NCI-H226 (cell line): ENCODE data around the gene MSLN.
"Not testable (repeated sequence)": the region's sequence is repeated elsewhere in the genome, so short reads cannot be mapped to it uniquely, and the experiment has no call there.

Source experiments
- DNase-seq: peaks from one replicate; pipeline ENCODE4 v3.0.0-alpha.2; 2015

MSLN gene

DNA sequence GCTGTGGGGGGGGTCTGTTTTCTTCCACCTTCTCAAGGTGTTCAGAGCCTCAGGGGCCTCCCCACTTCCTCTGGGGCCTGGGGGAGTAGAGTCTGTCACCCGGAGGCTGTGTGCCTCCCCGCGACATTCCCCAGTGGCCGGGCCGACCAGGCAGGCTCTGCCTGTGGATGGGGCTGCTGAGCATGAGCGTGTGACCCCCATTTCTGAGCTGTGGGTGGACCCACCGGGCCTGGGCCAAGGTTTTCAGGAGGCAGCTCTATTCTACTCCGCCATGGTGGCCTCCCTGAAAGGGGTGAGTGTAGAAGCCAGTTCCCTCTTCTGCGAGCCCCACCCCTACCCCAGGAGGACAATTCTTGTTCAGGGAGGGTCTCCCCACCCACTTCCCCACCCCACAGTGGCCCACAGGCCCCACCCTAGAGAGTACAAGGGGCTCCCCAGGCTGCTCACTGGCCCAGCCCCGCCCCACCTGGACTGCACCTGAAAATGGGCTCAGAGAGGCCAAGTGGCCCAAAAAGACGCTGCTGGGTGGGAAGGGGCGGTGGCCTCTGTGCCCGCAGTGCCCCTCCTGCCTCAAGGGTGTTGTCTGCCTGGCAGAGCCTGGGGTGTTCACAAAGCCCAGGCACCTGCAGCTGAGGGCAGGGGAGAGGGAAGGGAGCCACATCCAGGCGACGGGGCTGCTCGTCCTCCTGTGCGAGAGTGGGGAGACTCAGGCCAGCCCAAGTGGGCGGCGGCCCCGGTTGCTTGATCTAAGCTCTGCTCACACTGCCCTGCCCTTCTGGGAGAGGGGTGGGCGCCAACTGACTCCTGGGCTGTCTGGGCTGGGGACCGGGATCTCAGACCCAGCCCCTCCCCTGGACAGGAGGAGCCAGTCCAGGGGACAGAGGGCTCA is 1.3 kb downstream of the MSLN start:
- DNase-seq: no peak

GRCh38 chr16:762595-763268 is 2.2 kb downstream of the MSLN start:
- DNase-seq: no peak

GRCh38 chr16:763369-764183 is 3.0 kb downstream of the MSLN start:
- DNase-seq: no peak

- DNase-seq: no peak
Measured at GRCh38 chr16:764184-764750, 3.7 kb downstream of the MSLN start.

GRCh38 chr16:764848-765487 is 4.4 kb downstream of the MSLN start:
- no peak for DNase-seq

- no peak for DNase-seq
Measured at GRCh38 chr16:765488-765865, 4.9 kb downstream of the MSLN start.

DNA sequence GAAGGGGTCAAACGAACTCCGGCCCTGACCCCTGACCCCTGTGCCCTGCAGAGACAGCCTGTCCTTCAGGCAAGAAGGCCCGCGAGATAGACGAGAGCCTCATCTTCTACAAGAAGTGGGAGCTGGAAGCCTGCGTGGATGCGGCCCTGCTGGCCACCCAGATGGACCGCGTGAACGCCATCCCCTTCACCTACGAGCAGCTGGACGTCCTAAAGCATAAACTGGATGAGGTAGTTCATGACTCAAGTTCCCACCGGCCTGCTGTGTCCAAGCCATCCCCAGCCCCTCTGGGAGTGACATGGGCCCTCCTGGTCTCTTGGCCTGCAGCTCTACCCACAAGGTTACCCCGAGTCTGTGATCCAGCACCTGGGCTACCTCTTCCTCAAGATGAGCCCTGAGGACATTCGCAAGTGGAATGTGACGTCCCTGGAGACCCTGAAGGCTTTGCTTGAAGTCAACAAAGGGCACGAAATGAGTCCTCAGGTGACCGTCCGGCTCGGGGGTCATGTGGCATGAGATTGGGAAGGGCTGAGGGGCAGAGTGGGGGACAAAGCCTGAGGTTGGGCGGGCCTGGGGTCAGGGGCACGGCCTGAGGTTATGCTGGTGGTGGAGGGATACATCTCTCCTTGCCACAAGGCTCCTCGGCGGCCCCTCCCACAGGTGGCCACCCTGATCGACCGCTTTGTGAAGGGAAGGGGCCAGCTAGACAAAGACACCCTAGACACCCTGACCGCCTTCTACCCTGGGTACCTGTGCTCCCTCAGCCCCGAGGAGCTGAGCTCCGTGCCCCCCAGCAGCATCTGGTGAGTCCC is 5.7 kb downstream of the MSLN start:
- no peak for DNase-seq

DNA sequence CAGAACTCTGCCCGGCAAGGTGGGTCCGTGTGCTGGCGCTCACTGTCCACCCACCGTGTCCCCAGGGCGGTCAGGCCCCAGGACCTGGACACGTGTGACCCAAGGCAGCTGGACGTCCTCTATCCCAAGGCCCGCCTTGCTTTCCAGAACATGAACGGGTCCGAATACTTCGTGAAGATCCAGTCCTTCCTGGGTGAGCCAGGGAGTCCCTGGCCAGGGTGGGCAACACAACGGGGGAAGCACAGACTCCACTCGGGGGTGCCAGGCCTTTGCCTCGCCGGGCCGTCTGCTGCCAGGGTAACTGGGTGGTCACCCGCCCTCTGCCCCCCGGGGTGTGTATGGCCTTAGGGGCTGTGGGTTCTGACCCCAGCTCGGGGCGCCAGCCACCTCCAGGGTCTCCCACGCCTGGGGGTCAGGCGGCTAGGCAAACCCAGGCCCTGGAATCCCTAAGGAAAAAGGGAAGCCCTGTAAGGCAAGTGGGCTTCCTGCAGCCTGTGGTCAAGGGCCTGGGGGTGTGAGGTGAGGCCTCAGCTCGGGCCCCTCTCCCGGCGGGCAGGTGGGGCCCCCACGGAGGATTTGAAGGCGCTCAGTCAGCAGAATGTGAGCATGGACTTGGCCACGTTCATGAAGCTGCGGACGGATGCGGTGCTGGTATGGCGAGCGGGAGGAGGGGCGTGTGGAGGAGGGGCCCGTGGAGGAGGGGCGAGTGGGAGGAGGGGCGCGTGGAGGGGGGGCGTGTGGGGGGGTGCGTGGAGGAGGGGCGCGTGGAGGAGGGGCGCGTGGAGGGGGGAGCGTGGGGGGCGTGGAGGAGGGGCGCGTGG is 6.5 kb downstream of the MSLN start:
- no peak for DNase-seq

DNA sequence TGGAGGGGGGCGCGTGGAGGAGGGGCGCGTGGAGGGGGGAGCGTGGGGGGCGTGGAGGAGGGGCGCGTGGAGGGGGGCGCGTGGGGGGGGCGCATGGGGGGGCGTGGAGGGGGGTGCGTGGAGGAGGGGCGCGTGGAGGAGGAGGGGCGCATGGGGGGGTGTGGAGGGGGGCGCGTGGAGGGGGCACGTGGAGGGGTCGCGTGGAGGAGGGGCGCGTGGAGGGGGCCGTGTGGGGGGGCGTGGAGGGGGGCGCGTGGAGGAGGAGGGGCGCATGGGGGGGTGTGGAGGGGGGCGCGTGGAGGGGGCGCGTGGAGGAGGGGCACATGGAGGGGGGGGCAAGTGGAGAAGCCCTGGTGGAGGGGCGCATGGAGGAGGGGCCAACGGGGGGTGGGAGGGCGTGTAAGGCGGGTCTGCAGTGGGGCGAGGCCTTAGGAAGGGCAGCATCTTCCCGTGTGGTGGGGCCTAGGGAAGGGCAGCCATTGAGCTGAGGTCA is 7.3 kb downstream of the MSLN start:
- no peak for DNase-seq

GRCh38 chr16:768428-768827 is 7.9 kb downstream of the MSLN start:
- DNase-seq: no peak

DNA sequence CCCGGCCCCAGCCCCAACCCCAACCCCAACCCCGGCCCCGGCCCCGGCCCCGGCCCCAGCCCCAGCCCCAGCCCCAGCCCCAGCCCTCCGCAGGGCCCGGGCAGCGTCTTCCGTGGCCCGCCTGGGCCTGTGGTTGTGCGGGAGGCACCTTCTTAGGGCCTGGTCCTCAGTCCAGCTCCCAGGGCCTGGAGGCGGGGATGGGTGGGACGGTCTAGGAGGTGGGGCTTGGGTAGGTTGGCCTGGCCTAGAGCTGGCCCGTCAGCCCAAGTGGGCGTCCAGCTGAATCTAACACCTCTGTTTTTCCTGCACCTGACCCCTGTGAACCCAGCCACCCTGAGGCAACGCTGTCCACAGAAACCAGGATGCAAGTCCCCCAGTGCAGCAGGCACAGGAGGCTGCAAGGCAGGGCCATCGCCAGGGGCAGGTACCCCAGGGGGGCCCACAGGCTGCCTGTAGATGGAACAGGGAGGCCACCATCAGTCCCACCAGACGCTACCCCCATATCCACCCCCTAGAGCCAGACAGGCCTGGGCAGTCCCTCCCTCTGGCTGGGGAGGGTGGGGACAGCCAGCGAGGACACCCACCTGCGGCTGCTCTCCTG is 8.8 kb downstream of the MSLN start:
- no peak for DNase-seq

- no peak for DNase-seq
Measured at GRCh38 chr16:769934-770333, 9.4 kb downstream of the MSLN start.

GRCh38 chr16:770411-770810 is 9.9 kb downstream of the MSLN start:
- DNase-seq: no peak

DNA sequence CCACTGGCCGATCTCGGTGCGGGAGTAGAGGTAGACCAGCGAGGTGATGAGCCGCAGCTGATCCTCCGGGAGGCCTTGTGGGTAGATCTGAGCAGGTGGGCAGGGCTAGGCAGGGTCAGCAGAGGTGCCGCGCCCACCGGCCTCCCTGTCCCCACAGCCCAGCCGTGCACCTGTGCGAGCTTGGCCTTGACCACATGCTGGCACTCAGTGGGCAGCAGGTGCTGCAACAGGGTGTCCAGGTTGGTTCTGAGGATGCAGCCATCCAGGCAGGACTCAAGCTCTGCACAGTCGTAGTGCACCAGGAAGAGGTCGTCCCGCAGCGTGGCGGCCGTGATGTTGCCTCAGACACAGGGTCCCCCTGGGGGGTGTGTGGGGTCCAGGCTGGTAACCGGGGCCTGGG is 12.4 kb downstream of the MSLN start:
- DNase-seq: no peak

- no peak for DNase-seq
Measured at GRCh38 chr16:774086-775001, 13.8 kb downstream of the MSLN start.

GRCh38 chr16:775236-775796 is 14.8 kb downstream of the MSLN start:
- DNase-seq: no peak

GRCh38 chr16:776298-776697 is 15.8 kb downstream of the MSLN start:
- not testable (repeated sequence) for DNase-seq

DNA sequence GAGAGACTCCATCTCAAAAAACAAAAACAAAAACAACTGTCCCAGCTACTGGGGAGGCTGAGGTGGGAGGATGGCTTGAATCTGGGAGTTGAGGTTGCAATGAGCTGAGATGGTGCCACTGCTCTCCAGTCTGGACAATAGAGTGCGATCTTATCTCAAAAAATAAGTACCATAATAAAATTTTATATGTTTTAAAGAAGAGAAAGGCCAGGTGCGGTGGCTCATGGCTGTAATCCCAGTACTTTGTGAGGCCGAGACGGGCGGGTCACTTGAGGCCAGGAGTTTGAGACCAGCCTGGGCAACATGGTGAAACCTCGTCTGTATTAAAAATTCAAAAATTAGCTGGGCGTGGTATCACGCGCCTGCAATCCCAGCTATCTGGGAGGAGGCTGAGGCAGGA is 16.3 kb downstream of the MSLN start:
- DNase-seq: no peak

DNA sequence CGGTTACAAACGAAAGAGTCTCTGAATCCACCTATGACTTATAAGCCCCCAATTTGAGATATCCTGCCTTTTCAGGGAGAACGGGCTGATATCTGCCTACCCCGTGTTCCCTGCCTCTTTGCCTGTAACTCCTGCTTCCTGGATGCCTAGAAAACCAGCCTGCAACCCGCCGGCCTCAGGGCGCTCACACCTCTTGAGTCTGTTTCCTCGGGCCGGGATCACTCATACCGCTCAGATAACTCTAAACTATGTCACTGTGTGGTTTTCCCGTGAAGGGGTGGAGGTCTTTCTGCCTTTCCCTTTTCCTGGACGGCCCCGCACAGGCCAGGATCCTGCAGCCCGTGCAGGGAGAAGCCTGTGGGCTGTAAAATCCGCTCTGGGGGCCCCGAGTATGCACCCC is 17.3 kb downstream of the MSLN start:
- peak; percentile 58 for DNase-seq
